Activated naive CD4-positive, alpha-beta T cell treated with anti-CD3 and anti-CD28 coated beads, Interleukin-2, amount 50 U/mL, for 16 hours (primary cell): Measurements from ENCODE around the gene SHISA7.
A peak's percentile ranks its signal among the peaks of the same experiment; 100 is the strongest.

Source experiments
- DNase-seq: peaks from one replicate; pipeline ENCODE4 v3.0.0-alpha.2; 2020

Gene SHISA7

GRCh38 chr19:55443045-55443823 is at the start of gene SHISA7:
Gene SHISA7, minus strand, starts transcription at chr19:55443300. Its CDS starts 437 bp downstream, at chr19:55442863.
- DNase-seq, result no peak

- no peak for DNase-seq
Measured at GRCh38 chr19:55492362-55492944, 49.4 kb upstream of the SHISA7 start.

- DNase-seq, result no peak
Measured at GRCh38 chr19:55491546-55492360, 48.7 kb upstream of the SHISA7 start.

GRCh38 chr19:55490478-55491432 is 47.7 kb upstream of the SHISA7 start:
- no peak for DNase-seq

- DNase-seq, result no peak
Measured at GRCh38 chr19:55489711-55490477, 46.8 kb upstream of the SHISA7 start.

- no peak for DNase-seq
Measured at GRCh38 chr19:55488986-55489710, 46.0 kb upstream of the SHISA7 start.

GRCh38 chr19:55487924-55488687 is 45.0 kb upstream of the SHISA7 start, which contains the start of gene SSC5D:
Gene SSC5D, plus strand, starts transcription at chr19:55488436. Its CDS starts 154 bp downstream, at chr19:55488590.
- no peak for DNase-seq

GRCh38 chr19:55486971-55487923 is 44.1 kb upstream of the SHISA7 start:
- DNase-seq, result peak; percentile 43

GRCh38 chr19:55486043-55486970 is 43.2 kb upstream of the SHISA7 start:
- no peak for DNase-seq

- no peak for DNase-seq
Measured at GRCh38 chr19:55485439-55486011, 42.4 kb upstream of the SHISA7 start.

GRCh38 chr19:55484593-55485438 is 41.7 kb upstream of the SHISA7 start, which contains the start of gene NAT14:
Gene NAT14, plus strand, starts transcription at chr19:55485188. Its CDS starts 521 bp downstream, at chr19:55485709.
- DNase-seq, result peak; percentile 65

GRCh38 chr19:55483706-55484592 is 40.8 kb upstream of the SHISA7 start:
- DNase-seq, result no peak

GRCh38 chr19:55482967-55483705 is 40.0 kb upstream of the SHISA7 start:
- DNase-seq, result no peak
